Lower leg skin (tissue), 4 donors: ENCODE data around the gene MALSU1. TPM values are rescaled to one million over a fixed set of nuclear protein-coding genes. Genes with fewer than 3 reads are reported as not detected.

Experiments used
- DNase-seq, 2 donors: peaks; one replicate each; pipeline ENCODE4 v3.0.0-alpha.2; 2019; ENCODE audit warnings: low spot score in 2 of 2
- H3K4me3 ChIP-seq: fragments of 200-600 bp; sonication (generic); 2 replicates; pipeline ENCODE4 v1.5.1; 2017; ENCODE audit warnings: mild to moderate bottlenecking, low read depth; ENCODE audit not compliant: poor library complexity, severe bottlenecking
- CTCF ChIP-seq, 3 donors: fragments of 450-650 bp; IDR thresholded peaks; one replicate each; pipeline ENCODE4 v1.5.1; 2016; ENCODE audit warnings: antibody characterized with exemption in 3 of 3, mild to moderate bottlenecking in 3 of 3, moderate library complexity in 2 of 3
- POLR2A ChIP-seq, 2 donors: fragments of 450-650 bp; IDR thresholded peaks; one replicate each; pipeline ENCODE4 v1.6.1; 2016 to 2017; ENCODE audit warnings: antibody characterized with exemption in 2 of 2, mild to moderate bottlenecking in 1 of 2, moderate library complexity in 1 of 2
- WGBS, 2 donors: methylation state at CpG; one replicate each; pipeline ENCODE4 v1.1.5; 2018; 5-methylcytosine and 5-hydroxymethylcytosine counted together
- intact Hi-C: fragments of 100-400 bp; cut with DNase I; formaldehyde crosslinking; loops from one replicate; pipeline ENCODE4 v1.15.0; 2023; ENCODE audit warnings: low total_unique reads
- total RNA-seq, 4 donors: library from RNA; depleted of rRNA; stranded (reverse); fragments of >200 nt; gene quantifications; one replicate each; pipeline ENCODE4 v1.1.0, GENCODE V29; 2016

MALSU1 gene
- total RNA-seq, 4 donors from 2014 or later = 32.1 to 47.6 (median 35.2) TPM

GRCh38 chr7:23294549-23295400 is 4.4 kb upstream of the MALSU1 start:
- 82 to 85% methylated on average over 6 of the region's 6 CpGs for WGBS, 2 donors
- no peak for DNase-seq
- intact Hi-C loops = no loop called here
- no peak overlapping the region for H3K4me3 ChIP-seq
- TF ChIP-seq POLR2A (IDR thresholded peaks at IDR 0.05) (no peak), CTCF (IDR thresholded peaks at IDR 0.05) (no peak)

GRCh38 chr7:23295401-23295697 is 3.8 kb upstream of the MALSU1 start:
- DNase-seq = no peak
- no peak overlapping the region for H3K4me3 ChIP-seq
- intact Hi-C loops = no loop called here
- no peak for TF ChIP-seq POLR2A (IDR thresholded peaks at IDR 0.05)
- TF ChIP-seq CTCF (IDR thresholded peaks at IDR 0.05) = no peak

- no peak for DNase-seq
- no peak for TF ChIP-seq CTCF (IDR thresholded peaks at IDR 0.05)
- no peak for TF ChIP-seq POLR2A (IDR thresholded peaks at IDR 0.05)
- intact Hi-C loops = no loop called here
- WGBS, 2 donors = 39 to 43% methylated on average over 11 of the region's 11 CpGs
- H3K4me3 ChIP-seq = no peak overlapping the region
Measured at GRCh38 chr7:23298141-23298881, 828 bp upstream of the MALSU1 start.

- 12 to 13% methylated on average over 12 of the region's 12 CpGs for WGBS, 2 donors
- DNase-seq = no peak
- no peak for TF ChIP-seq POLR2A (IDR thresholded peaks at IDR 0.05)
- no peak for TF ChIP-seq CTCF (IDR thresholded peaks at IDR 0.05)
- H3K4me3 ChIP-seq = peak overlapping the region; percentile 89
- intact Hi-C loops = no loop called here
Measured at GRCh38 chr7:23299770-23300300, 696 bp downstream of the MALSU1 start.

- 91 to 99% methylated on average over 2 of the region's 2 CpGs for WGBS, 2 donors
- intact Hi-C loops = no loop called here
- H3K4me3 ChIP-seq = no peak overlapping the region
- DNase-seq = no peak
- TF ChIP-seq CTCF (IDR thresholded peaks at IDR 0.05) = no peak
- TF ChIP-seq POLR2A (IDR thresholded peaks at IDR 0.05) = no peak
Measured at GRCh38 chr7:23306936-23307521, 7.9 kb downstream of the MALSU1 start.
